GM12874 (cell line): ENCODE data around the gene RNF220.

Experiments used
- CTCF ChIP-seq: IDR thresholded peaks from 2 replicates; pipeline ENCODE4 v1.5.1; 2011; ENCODE audit warnings: low read depth, mild to moderate bottlenecking, control low read depth, low read length, moderate library complexity; ENCODE audit not compliant: insufficient read depth

Gene RNF220

DNA sequence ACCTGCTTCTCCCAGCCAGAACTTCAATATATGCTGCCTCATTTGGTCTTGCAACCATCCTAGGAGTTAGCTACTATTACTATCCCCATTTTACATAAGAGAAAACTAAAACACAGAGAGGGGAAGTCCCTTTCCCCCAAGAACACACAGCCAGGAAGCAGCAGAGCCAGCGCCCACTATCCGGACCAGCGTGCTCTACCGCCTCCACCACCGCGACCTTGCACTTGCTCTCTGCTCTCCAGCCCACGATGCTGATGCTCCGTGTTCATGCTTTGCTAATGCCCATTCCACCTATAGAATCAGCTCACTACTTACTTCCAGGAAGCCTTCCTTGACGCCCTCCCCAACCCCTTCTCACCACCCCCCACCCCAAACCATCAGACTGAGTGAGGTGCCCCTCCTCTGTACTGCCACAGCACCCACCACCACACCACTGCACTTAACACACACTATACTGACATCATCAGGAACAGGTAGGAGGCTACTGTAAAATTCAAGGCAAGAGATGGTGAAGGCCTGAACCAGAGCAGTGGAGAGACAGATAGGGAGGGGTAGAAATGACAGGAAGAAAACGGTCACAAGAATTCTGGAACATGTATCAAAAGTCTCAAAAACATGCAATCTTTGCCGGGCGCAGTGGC is 259.8 kb downstream of the RNF220 start:
- TF ChIP-seq CTCF = no peak

DNA sequence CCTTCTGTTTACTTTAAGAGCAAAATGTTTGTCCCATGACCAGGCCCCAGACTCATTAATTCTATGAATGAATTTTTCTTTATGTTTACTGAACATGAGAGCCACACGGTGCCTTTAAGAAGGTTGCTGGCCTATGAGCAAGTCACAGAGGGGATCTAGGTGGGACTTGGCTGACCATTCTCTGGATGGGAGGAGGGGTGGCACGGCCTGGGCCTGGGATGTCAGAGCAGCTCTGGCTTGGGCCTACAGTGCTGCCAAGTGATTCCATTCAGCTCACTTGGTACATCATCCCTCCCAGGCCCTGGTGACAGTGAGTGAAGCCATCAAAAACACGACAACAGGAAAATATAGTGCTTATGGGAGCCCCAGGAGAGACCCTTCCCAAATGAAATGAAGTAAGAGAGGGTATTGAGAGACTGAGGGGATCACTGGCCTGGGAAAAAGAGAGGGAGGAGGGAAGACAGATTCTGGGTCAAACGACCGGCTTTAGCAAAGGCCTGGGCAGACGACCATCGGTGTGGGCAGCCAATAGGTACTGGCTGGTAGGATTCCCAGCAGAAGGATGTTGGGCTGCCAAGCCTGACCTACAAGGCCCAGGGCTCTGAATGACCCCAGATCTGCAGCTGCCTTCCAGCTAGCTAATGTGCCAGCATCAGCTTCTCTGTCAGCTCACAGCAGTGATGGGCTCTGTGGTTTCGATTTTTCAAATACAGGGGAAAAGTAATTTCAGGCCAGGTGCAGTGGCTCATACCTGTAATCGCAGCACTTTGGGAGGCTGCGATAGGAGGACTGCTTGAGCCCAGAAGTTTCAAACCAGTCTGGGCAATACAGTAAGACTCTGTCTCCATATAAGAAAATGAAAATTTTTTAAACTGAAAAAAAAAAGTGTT is 265.9 kb downstream of the RNF220 start:
- no peak for TF ChIP-seq CTCF

- no peak for TF ChIP-seq CTCF
These were observed 267.4 kb downstream of the RNF220 start for GRCh38 chr1:44672254-44672955.

- no peak for TF ChIP-seq CTCF
These were observed 268.1 kb downstream of the RNF220 start for GRCh38 chr1:44672961-44673674.

DNA sequence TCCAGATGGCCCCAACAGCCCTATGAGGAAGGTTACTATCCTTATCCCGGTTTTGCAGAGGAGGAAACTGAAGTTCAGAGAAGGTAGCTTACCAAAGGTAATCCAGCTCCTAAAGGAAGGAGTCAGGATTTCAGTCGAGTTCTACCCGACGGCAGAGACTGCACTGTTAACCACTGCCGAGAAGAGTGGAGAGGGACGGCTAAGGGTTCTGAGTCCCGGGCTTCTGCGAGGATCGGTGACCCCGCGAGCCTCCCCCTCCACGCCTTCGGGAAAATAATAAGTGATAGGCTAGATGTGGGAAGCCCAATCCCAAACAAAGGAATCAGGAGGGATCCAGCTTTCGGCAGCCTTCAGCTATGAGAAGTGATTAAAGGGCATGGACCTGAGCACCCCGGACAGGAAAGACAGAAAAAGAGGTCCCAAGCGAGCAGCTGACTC is 268.6 kb downstream of the RNF220 start:
- TF ChIP-seq CTCF = no peak

- TF ChIP-seq CTCF = no peak
These were observed 269.3 kb downstream of the RNF220 start, which contains the start of the genes ARMH1 and TMEM53 for GRCh38 chr1:44674113-44675000. Gene ARMH1 (plus strand): TSS chr1:44674714. CDS start chr1:44689698, 14,984 bp downstream. Gene TMEM53 (minus strand): TSS chr1:44674481. CDS start chr1:44674391, 90 bp downstream.
